GM12865 (cell line): ENCODE data around the gene KPNB1.

Source experiments
- DNase-seq: peaks from one replicate; pipeline ENCODE4 v3.0.0; 2010; ENCODE audit warnings: low read depth
- H3K4me3 ChIP-seq: 2 replicates; pipeline ENCODE4 v1.5.1; 2011; ENCODE audit warnings: mild to moderate bottlenecking, low read depth, low read length, control low read depth
- CTCF ChIP-seq: IDR thresholded peaks from 2 replicates; pipeline ENCODE4 v1.5.1; 2011; ENCODE audit warnings: low read length, control low read depth, low read depth, inconsistent platforms; ENCODE audit not compliant: insufficient read depth; ENCODE audit errors: missing control alignments

The KPNB1 gene

GRCh38 chr17:47716375-47716774 is 66.7 kb downstream of the KPNB1 start:
- TF ChIP-seq CTCF: no peak
- H3K4me3 ChIP-seq: no peak overlapping the region
- no peak for DNase-seq

GRCh38 chr17:47717261-47717697 is 67.6 kb downstream of the KPNB1 start:
- H3K4me3 ChIP-seq: no peak overlapping the region
- peak; percentile 36 for TF ChIP-seq CTCF
- no peak for DNase-seq

GRCh38 chr17:47717979-47718621 is 68.4 kb downstream of the KPNB1 start:
- DNase-seq: no peak
- no peak overlapping the region for H3K4me3 ChIP-seq
- TF ChIP-seq CTCF: no peak

- DNase-seq: no peak
- H3K4me3 ChIP-seq: no peak overlapping the region
- TF ChIP-seq CTCF: no peak
Measured at GRCh38 chr17:47718634-47719405, 69.1 kb downstream of the KPNB1 start.

- no peak for TF ChIP-seq CTCF
- no peak overlapping the region for H3K4me3 ChIP-seq
- DNase-seq: peak; percentile 63
Measured at GRCh38 chr17:47719411-47720152, 69.9 kb downstream of the KPNB1 start.

- no peak for TF ChIP-seq CTCF
- no peak for DNase-seq
- H3K4me3 ChIP-seq: no peak overlapping the region
Measured at GRCh38 chr17:47720196-47720595, 70.5 kb downstream of the KPNB1 start.
